Endothelial cell of umbilical vein (primary cell): ENCODE data around the gene IFI27. TPM values are rescaled to one million over a fixed set of nuclear protein-coding genes. Genes with fewer than 3 reads are reported as not detected.

Experiments
- BruUV-seq: library from RNA; stranded (reverse); fragments of 400-500 nt; replicated peaks from 2 replicates; lab custom pipeline; 2021; lab: Mats Ljungman, UMichigan
- CTCF ChIA-PET: fragments of 300-600, 350-600 bp; sonication (Branson Sonifier 250); formaldehyde crosslinking; loops from one replicate; lab custom pipeline; 2021; ENCODE audit warnings: antibody characterized with exemption, inconsistent platforms; lab: Charles Lee
- POLR2A ChIA-PET: fragments of 300-600, 350-600 bp; sonication (Branson Sonifier 250); formaldehyde crosslinking; loops from one replicate; lab custom pipeline; 2021; ENCODE audit warnings: antibody characterized with exemption, inconsistent platforms; lab: Charles Lee
- DNase-seq: peaks from one replicate; pipeline ENCODE4 v3.0.0-alpha.2; 2011; ENCODE audit warnings: low read depth, low spot score
- FAIRE-seq: peaks from 2 replicates; lab custom pipeline; 2011; peaks lifted over from hg19 to GRCh38; lab: Jason Lieb, UNC
- H2AFZ ChIP-seq: 2 replicates; pipeline ENCODE4 v1.6.0; 2012; ENCODE audit warnings: low read depth, low read length, control low read depth, inconsistent platforms
- H3K27ac ChIP-seq: 2 replicates; pipeline ENCODE4 v1.5.1; 2011; ENCODE audit warnings: low read depth, mild to moderate bottlenecking, control low read depth, low read length, moderate library complexity; ENCODE audit not compliant: insufficient read depth
- H3K27me3 ChIP-seq, 2 experiments: 2 replicates each; pipeline versions ENCODE4 v1.6.0 to v1.6.1; 2011; ENCODE audit warnings: low read length in 2 of 2, mixed read lengths in 1 of 2; ENCODE audit not compliant: control insufficient read depth in 2 of 2, insufficient read depth in 2 of 2
- H3K36me3 ChIP-seq, 2 experiments: 2 replicates in 1 of 2; 3 replicates in 1 of 2; pipeline ENCODE4 v1.5.1; 2011; ENCODE audit warnings: low read length in 2 of 2, mild to moderate bottlenecking in 1 of 2, moderate library complexity in 1 of 2; ENCODE audit not compliant: control insufficient read depth in 2 of 2, insufficient read depth in 2 of 2; ENCODE audit errors: extremely low read depth in 1 of 2
- H3K4me1 ChIP-seq: 3 replicates; pipeline ENCODE4 v1.5.1; 2011; ENCODE audit warnings: mild to moderate bottlenecking, low read length; ENCODE audit not compliant: control insufficient read depth, insufficient read depth; ENCODE audit errors: extremely low read depth
- H3K4me2 ChIP-seq: 2 replicates; pipeline ENCODE4 v1.6.1; 2011; ENCODE audit warnings: low read length, control low read depth, mixed read lengths; ENCODE audit not compliant: insufficient read depth
- H3K4me3 ChIP-seq, 3 experiments: fragments of 200-600 bp in 1 of 3; sonication (generic), shearing (Covaris generic) in 1 of 3; replicated peaks in 1 of 3; 2 replicates each; pipeline ENCODE4 v1.5.1; 2011 to 2016; ENCODE audit warnings: control low read depth in 3 of 3, low read length in 3 of 3, mild to moderate bottlenecking in 2 of 3, inconsistent platforms in 1 of 3, low read depth in 1 of 3, moderate library complexity in 1 of 3; ENCODE audit not compliant: insufficient read depth in 1 of 3
- H3K79me2 ChIP-seq: 2 replicates; pipeline ENCODE4 v1.6.0; 2012; ENCODE audit warnings: low read length, inconsistent platforms; ENCODE audit not compliant: control insufficient read depth, insufficient read depth
- H3K9ac ChIP-seq: replicated peaks from 2 replicates; pipeline ENCODE3; 2011; ENCODE audit warnings: low read length, control low read depth; ENCODE audit not compliant: insufficient read depth; ENCODE audit errors: extremely low read depth
- H3K9me1 ChIP-seq: replicated peaks from 3 replicates; pipeline ENCODE4 v1.6.0; 2011; ENCODE audit warnings: mild to moderate bottlenecking, low read length; ENCODE audit not compliant: control insufficient read depth, insufficient read depth; ENCODE audit errors: extremely low read depth
- H3K9me3 ChIP-seq: replicated peaks from 2 replicates; pipeline ENCODE4 v1.5.1; 2012; ENCODE audit warnings: low read length, inconsistent platforms; ENCODE audit not compliant: control insufficient read depth, insufficient read depth
- H4K20me1 ChIP-seq: replicated peaks from 2 replicates; pipeline ENCODE3; 2011; ENCODE audit warnings: mild to moderate bottlenecking, low read length; ENCODE audit not compliant: control insufficient read depth, insufficient read depth; ENCODE audit errors: extremely low read depth
- FOS ChIP-seq: IDR thresholded peaks from 2 replicates; pipeline ENCODE4 v1.6.1; 2011; ENCODE audit warnings: mild to moderate bottlenecking, low read length, moderate library complexity, borderline replicate concordance; ENCODE audit not compliant: insufficient read depth
- GATA2 ChIP-seq: IDR thresholded peaks from 2 replicates; pipeline ENCODE4 v1.7.0; 2011; ENCODE audit warnings: low read depth, mild to moderate bottlenecking, moderate library complexity, mixed read lengths, low read length; ENCODE audit not compliant: insufficient read length, insufficient read depth
- JUN ChIP-seq: IDR thresholded peaks from 2 replicates; pipeline ENCODE4 v1.6.1; 2011; ENCODE audit warnings: borderline replicate concordance, low read depth; ENCODE audit not compliant: insufficient read length, insufficient read depth
- POLR2AphosphoS5 ChIP-seq: IDR thresholded peaks from 2 replicates; pipeline ENCODE4 v1.6.1; 2012; ENCODE audit warnings: low read depth, mild to moderate bottlenecking, control low read depth, low read length, moderate library complexity; ENCODE audit not compliant: insufficient read depth
- dilution Hi-C: fragments of 300-500 bp; cut with MboI; formaldehyde crosslinking; loops from one replicate; pipeline ENCODE4 v1.15.0; 2019; ENCODE audit warnings: low sequenced_read_pairs; ENCODE audit not compliant: extremely low pct_ligation_motif_present
- intact Hi-C: fragments of 100-400 bp; cut with micrococcal nuclease; formaldehyde crosslinking; loops from one replicate; pipeline ENCODE4 v1.10.0; 2022
- polyA plus RNA-seq, 4 experiments: library from polyadenylated mRNA; depleted of rRNA in 3 of 4; stranded (reverse) in 3 of 4; unstranded in 1 of 4; fragments of >200 nt; gene quantifications; 2 replicates each; pipeline versions ENCODE4 v1.2.1 to v1.2.3, GENCODE V29; 2011 to 2012; ENCODE audit warnings: missing spikeins in 1 of 4
- total RNA-seq: library from RNA; stranded (reverse); gene quantifications from 2 replicates; pipeline ENCODE4 v1.2.3, GENCODE V29; 2021
- TF ChIP-seq, protein P1 (sequence below): IDR thresholded peaks from 2 replicates; pipeline ENCODE4 v1.6.1; 2011; ENCODE audit not compliant: insufficient read depth, insufficient read length
- TF ChIP-seq, protein P2 (sequence below), 2 donors: IDR thresholded peaks; 1 replicate in 1 of 2; 2 replicates in 1 of 2; pipeline ENCODE4 v1.5.1; 2011; ENCODE audit warnings: low read length in 2 of 2, mild to moderate bottlenecking in 2 of 2, moderate library complexity in 2 of 2, control low read depth in 1 of 2, inconsistent platforms in 1 of 2, low read depth in 1 of 2; ENCODE audit not compliant: insufficient read depth in 1 of 2; ENCODE audit errors: extremely low read depth in 1 of 2

Gene IFI27
- total and polyA plus RNA-seq, 2 donors (not counting 3 experiments of a cell fraction or from before 2014, with no cell fraction given), result 126 to 1,265 TPM

DNA sequence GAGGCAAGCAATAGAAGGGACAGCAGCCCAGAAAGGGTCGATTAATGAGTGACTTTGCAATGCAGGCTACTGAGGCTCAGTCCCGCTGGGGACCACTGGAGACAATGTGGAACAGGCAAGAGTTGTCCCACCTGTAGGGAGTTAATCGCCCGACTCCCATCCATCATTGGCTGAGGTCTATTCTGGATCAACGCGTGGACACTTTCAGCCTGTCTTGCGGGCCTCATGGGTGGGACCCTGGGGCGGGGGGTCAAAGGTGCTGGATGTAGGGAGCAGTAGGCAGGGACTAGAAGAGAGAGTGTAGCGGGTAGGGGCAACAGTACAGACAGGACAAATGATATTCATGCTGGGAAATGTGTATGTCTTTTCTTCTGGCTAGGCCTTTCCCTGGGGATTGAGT, 12.8 kb downstream of the IFI27 start:
- H3K4me3 ChIP-seq, result no peak overlapping the region
- no peaks in the 10 kb centered on the region for H3K36me3 ChIP-seq
- ChIA-PET POLR2A (no interaction called here), CTCF (interaction anchor here (1.9 kb wide), 1 partner anchor 9 kb away, joined by 7 read pairs; no protein-coding TSS in a partner anchor)
- TF ChIP-seq JUN (no peak), POLR2AphosphoS5 (no peak), GATA2 (no peak), FOS (no peak)
- TF ChIP-seq, protein P1, sequence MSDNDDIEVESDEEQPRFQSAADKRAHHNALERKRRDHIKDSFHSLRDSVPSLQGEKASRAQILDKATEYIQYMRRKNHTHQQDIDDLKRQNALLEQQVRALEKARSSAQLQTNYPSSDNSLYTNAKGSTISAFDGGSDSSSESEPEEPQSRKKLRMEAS, result no peak
- TF ChIP-seq, protein P2, sequence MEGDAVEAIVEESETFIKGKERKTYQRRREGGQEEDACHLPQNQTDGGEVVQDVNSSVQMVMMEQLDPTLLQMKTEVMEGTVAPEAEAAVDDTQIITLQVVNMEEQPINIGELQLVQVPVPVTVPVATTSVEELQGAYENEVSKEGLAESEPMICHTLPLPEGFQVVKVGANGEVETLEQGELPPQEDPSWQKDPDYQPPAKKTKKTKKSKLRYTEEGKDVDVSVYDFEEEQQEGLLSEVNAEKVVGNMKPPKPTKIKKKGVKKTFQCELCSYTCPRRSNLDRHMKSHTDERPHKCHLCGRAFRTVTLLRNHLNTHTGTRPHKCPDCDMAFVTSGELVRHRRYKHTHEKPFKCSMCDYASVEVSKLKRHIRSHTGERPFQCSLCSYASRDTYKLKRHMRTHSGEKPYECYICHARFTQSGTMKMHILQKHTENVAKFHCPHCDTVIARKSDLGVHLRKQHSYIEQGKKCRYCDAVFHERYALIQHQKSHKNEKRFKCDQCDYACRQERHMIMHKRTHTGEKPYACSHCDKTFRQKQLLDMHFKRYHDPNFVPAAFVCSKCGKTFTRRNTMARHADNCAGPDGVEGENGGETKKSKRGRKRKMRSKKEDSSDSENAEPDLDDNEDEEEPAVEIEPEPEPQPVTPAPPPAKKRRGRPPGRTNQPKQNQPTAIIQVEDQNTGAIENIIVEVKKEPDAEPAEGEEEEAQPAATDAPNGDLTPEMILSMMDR (IDR thresholded peaks at IDR 0.05; ENCODE audit: extremely low read depth in 1 of 2, insufficient read depth in 1 of 2, low read depth in 1 of 2, low read length in 2 of 2), result no peak
- no peak overlapping the region for H3K27ac ChIP-seq
- no peaks in the 10 kb centered on the region for H4K20me1 ChIP-seq
- H3K79me2 ChIP-seq, result no peaks in the 10 kb centered on the region
- no peak overlapping the region for H2AFZ ChIP-seq
- DNase-seq (no peak), FAIRE-seq (no peak)
- dilution Hi-C loops (no loop called here), intact Hi-C loops (no loop called here)
- no peaks in the 10 kb centered on the region for H3K9me3 ChIP-seq
- no peaks in the 10 kb centered on the region for H3K27me3 ChIP-seq
- H3K4me2 ChIP-seq, result no peak overlapping the region
- BruUV-seq, result no TSS peak
- no peaks in the 10 kb centered on the region for H3K4me1 ChIP-seq
- H3K9me1 ChIP-seq, result no peaks in the 10 kb centered on the region
- no peak overlapping the region for H3K9ac ChIP-seq
